GM19468 (cell line): ENCODE results near the gene XRN2.

ENCODE experiments used
- ATAC-seq: cut with Tn5 transposase; IDR thresholded peaks from one replicate; pipeline ENCODE4 v1.9.1; 2021; ENCODE audit warnings: mild to moderate bottlenecking, moderate library complexity, moderate number of reproducible peaks; ENCODE audit not compliant: unreplicated experiment; ENCODE audit errors: extremely low read depth

XRN2 gene, protein sequence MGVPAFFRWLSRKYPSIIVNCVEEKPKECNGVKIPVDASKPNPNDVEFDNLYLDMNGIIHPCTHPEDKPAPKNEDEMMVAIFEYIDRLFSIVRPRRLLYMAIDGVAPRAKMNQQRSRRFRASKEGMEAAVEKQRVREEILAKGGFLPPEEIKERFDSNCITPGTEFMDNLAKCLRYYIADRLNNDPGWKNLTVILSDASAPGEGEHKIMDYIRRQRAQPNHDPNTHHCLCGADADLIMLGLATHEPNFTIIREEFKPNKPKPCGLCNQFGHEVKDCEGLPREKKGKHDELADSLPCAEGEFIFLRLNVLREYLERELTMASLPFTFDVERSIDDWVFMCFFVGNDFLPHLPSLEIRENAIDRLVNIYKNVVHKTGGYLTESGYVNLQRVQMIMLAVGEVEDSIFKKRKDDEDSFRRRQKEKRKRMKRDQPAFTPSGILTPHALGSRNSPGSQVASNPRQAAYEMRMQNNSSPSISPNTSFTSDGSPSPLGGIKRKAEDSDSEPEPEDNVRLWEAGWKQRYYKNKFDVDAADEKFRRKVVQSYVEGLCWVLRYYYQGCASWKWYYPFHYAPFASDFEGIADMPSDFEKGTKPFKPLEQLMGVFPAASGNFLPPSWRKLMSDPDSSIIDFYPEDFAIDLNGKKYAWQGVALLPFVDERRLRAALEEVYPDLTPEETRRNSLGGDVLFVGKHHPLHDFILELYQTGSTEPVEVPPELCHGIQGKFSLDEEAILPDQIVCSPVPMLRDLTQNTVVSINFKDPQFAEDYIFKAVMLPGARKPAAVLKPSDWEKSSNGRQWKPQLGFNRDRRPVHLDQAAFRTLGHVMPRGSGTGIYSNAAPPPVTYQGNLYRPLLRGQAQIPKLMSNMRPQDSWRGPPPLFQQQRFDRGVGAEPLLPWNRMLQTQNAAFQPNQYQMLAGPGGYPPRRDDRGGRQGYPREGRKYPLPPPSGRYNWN

GRCh38 chr20:21303061-21303871 is at the start of gene XRN2:
TSS of gene XRN2 (plus strand) at chr20:21303331. CDS start at chr20:21303399, 68 bp downstream.
- peak; percentile 86 for ATAC-seq

DNA sequence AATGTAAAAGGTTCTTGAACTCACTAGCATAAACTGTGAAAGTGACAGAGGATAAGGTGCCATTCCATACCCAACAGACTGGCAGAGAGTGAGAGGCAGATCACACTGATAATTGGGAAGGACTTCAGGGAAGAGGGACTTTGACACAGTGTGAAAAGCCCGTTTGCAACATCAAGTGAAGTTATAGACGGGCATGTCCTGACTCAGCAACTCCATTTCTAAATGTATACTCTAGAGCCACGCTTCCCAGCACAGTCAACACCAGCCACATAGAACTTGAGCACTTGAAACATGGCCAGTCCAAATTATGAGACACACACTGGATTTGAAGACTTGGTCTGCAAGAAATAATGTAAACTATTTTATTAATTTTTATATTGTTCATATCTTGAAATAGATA is 45.9 kb upstream of the XRN2 start:
- ATAC-seq, result no peak

GRCh38 chr20:21258411-21258810 is 44.7 kb upstream of the XRN2 start:
- no peak for ATAC-seq

- ATAC-seq, result no peak
These were observed 43.8 kb upstream of the XRN2 start for GRCh38 chr20:21259346-21259745.

DNA sequence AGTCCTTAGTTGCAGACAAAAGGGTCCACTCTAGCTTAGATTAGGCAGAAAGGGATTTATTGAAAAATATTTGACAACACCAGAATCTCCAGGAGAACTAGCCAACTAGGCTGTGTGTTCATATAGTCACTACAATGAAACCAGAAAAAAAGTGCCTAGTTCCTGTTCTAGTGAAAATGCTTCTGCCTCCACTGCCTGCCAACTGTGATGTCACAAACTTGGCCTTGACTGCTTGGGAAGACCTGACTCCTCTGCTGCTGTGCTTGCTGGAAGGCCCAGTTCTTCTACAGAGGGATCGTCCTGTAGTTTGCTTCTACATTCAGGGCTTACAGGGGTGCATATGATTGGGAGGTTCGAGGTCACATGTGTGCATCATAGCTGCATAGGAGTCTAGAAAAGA is 40.3 kb upstream of the XRN2 start:
- ATAC-seq, result no peak

GRCh38 chr20:21265261-21266190 is 37.6 kb upstream of the XRN2 start:
- no peak for ATAC-seq

DNA sequence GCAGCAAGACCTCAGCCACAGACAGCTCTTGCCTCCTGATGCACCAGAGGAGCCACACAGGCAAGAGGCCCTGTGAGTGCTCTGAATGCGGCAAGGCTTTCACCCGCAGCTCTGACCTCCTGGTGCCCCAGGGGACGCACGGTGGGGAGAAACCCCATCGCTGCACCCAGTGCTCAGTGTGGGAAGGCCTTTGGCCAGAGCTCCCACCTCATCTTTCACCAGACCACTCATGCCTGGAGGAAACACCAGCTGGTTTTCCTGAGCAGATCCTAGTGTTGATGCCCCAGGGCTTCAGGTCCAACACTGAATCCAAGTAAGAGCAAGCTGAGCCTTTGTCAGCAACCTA is 37.0 kb upstream of the XRN2 start:
- no peak for ATAC-seq

DNA sequence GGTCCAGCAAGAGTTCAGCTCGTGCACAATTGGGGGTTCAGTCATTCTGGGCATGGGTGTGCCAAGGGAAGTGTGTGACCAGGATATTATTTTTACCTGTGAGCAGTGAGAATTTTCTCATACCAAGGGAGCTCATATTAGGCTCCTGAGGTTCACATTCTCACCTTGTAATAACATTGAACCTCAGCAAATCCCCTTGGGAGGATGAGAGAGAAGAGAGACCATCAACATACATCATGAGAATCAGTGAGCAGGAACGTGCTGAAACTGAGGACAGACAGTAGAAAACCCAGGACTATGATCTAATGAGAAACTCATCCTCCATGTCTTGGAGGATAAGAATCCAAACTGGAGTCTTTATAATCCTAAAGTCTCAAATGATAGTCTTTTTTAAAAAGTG is 33.4 kb upstream of the XRN2 start:
- ATAC-seq, result no peak

- no peak for ATAC-seq
These were observed 32.3 kb upstream of the XRN2 start for GRCh38 chr20:21270806-21271205.

GRCh38 chr20:21272279-21272678 is 30.9 kb upstream of the XRN2 start:
- ATAC-seq, result no peak

- ATAC-seq, result no peak
These were observed 30.5 kb upstream of the XRN2 start for GRCh38 chr20:21272679-21273078.

DNA sequence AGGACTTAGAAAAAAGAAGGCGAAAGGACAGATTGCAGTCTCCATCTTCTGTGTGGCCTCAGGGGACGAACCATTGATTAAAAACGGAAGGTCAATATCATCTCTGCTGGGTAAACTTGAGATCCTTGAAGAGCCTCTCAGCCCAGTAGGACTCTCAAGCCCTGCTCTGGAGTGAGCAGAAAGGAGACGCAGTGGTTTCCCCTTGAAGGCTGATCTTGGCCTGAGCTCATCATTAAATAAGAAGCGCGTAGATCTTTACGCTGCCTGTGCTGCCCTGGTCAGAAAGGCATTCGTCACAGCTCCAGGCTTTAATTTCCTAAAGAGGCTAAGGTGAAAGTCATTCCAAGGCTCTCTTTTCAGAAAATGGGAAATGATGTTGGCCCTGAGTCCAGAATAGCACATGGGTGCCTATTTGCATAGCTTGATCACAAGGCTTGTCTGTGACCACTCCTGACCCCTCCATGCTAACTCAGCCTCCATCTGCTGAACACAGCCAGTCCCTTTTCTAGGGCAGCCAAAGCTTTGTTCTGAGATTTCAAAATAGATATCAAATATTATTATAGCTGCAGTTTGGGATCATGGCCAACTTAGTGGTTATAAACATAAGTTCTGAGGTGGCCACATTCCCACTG is 29.3 kb upstream of the XRN2 start:
- no peak for ATAC-seq

- ATAC-seq, result no peak
These were observed 24.3 kb upstream of the XRN2 start for GRCh38 chr20:21278829-21279228.

DNA sequence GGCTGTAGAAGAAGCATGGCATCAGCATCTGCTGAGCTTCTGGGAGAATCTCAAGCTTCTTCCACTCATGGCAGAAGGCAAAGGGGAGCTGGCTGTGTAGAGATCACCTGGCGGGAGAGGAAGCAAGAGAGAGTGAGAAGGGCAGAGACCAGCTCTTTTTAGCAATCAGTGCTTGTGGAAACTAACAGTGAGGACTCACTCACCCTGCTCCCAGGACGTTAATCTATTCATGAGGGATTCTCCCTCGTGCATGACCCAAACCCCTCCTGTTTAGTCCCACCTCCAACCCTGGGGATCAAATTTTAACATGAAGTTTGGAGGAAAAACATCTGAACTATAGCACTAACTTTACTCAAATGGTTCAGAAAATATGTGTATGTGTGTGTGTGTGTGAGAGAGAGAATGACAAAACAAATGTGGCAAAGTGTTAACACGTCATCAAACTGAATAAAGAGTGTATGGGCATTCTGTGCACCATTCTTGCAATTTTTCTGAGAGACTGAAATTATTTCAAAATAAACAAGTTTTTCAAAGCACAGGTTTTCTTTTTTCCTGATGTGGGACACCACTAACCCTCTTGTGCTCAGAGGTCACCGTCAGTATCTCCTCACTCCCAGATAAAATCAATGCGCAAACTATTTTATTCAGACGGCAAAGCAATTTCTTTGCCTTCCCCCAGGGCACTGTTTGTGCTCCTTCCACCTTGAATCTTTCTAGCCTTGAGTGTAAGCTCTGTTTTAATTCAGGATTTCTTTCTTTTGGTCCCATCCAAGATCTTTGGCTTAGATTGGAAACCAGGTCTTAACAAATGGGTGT is 23.2 kb upstream of the XRN2 start:
- ATAC-seq, result no peak

DNA sequence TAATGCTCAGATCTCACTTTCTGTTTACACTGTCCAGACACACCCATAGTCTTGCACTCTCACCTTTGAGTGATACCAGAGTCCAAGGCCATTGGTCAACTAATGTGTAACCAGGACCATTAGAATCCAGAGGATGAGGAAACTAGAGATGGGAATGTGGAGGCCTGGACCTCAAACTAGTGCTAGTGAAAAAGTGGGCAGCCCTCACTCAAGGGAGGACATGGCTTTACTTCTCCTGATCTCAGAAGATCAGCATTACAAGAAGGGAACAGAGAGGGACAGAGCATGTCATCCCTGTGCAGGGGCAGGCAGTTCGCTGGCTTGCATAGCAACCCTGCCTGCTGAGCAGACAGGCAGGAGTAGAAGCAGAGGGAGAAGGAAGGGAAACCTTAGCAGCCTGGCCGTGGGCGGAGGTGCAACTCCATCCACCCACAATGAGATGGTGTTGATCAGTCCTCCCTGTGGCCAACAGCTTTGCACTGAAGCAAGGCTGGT is 22.6 kb upstream of the XRN2 start:
- ATAC-seq, result no peak

DNA sequence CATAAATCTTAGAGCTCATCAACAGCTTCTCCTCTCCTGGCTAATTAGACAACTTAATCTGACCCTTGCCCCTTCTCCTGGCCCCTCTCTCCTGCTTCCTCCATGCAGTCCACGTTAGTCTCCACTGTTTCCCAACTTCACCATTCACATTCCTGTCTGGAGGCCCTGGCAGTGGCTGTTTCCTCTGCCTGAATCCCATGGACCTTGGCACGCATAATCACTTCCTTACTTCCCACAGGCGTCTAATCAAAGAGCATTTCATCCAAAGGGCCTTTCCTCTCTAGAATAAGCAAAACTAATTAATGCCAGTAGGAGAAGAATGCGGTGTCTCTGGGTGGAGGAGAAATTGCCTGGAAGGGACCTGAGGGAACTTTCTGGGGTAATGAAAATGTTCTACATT is 16.4 kb upstream of the XRN2 start:
- ATAC-seq, result no peak

- no peak for ATAC-seq
These were observed 14.4 kb upstream of the XRN2 start for GRCh38 chr20:21288587-21289370.
